ENCODE data around the gene SMCO2.

Gene SMCO2

GRCh38 chr12:27524839-27525753 lies 78.6 kb downstream of the SMCO2 start:
- H3K4me3 ChIP-seq (ENCODE audit: low read depth, low read length): peak overlapping the region; percentile 68
- DNase-seq (ENCODE audit: low read depth): no peak

GRCh38 chr12:27527512-27527911 lies 81.0 kb downstream of the SMCO2 start:
- no peak for TF ChIP-seq CTCF (IDR thresholded peaks at IDR 0.05; ENCODE audit: control insufficient read depth, extremely low read depth, insufficient read depth)
- DNase-seq (ENCODE audit: low read depth): no peak
- no peak overlapping the region for H3K4me3 ChIP-seq (ENCODE audit: low read depth, low read length)

More at GRCh38 chr12:27524839-27525753, 78.6 kb downstream of the SMCO2 start:
- TF ChIP-seq CTCF (IDR thresholded peaks at IDR 0.05; ENCODE audit: control insufficient read depth, extremely low read depth, insufficient read depth): 0 out of 2 replicates have a peak, but pooled peaks have one; percentile 14

- no peak for TF ChIP-seq CTCF (IDR thresholded peaks at IDR 0.05; ENCODE audit: control insufficient read depth, extremely low read depth, insufficient read depth)
- no peak for DNase-seq (ENCODE audit: low read depth)
- no peak overlapping the region for H3K4me3 ChIP-seq (ENCODE audit: low read depth, low read length)
These were observed 82.3 kb downstream of the SMCO2 start for GRCh38 chr12:27528788-27529187.

DNA sequence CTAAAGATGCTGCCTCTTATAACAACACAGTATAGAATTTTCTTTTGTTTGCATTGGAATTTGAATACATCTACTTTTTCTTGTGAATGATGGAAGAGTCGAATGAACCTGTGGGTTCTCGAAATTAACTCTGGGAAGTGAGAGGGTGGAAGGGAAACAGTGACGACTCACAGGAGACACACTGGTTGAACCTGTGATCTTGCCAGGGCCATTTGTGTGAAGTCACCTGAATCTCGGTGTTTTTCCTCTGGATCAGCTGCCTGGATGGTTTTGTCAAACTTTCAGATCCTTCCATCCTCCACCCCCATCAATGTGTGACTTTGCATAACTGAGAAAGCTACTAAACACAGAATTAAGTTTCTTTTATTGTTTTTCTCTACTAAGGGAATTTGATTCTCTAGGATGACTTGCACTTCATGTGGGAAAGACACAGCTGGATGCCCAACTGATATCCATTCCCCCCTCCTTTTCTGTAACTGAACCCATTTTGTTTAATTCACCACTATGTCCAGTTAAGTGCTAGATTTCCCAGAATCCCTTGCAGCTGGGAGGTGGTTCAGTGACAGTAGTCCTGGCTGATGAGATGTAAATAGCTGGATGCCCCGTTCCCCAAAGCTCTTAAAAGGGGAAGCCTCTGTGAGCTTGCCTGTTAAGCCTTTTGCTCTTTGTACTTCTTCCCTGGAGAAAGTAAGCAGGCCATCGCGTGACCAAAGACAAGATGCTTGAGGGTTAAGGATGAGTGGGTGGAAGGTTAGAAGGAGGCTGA lies 83.8 kb downstream of the SMCO2 start:
- no peak for TF ChIP-seq CTCF (IDR thresholded peaks at IDR 0.05; ENCODE audit: control insufficient read depth, extremely low read depth, insufficient read depth)
- H3K4me3 ChIP-seq (ENCODE audit: low read depth, low read length): no peak overlapping the region
- no peak for DNase-seq (ENCODE audit: low read depth)

DNA sequence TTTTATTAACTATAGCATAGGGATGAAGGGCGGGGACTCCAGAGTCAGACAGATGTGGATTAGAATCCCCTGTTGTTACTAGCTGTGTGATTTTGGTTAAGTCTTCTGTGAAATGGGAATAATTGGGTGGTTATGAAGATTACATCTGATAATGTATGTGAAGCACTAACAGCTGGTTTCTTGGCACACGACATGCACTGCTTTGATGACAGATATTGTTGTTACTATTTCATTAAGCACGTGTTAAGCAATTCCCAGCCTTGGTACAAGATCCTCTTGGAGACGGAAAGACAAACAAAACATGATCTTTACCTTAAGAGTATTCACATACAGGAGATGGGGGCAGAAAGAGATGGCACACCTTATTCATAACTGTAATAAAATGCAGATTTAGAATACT lies 85.4 kb downstream of the SMCO2 start:
- TF ChIP-seq CTCF (IDR thresholded peaks at IDR 0.05; ENCODE audit: control insufficient read depth, extremely low read depth, insufficient read depth): no peak
- peak; percentile 56 for DNase-seq (ENCODE audit: low read depth)
- H3K4me3 ChIP-seq (ENCODE audit: low read depth, low read length): no peak overlapping the region

DNA sequence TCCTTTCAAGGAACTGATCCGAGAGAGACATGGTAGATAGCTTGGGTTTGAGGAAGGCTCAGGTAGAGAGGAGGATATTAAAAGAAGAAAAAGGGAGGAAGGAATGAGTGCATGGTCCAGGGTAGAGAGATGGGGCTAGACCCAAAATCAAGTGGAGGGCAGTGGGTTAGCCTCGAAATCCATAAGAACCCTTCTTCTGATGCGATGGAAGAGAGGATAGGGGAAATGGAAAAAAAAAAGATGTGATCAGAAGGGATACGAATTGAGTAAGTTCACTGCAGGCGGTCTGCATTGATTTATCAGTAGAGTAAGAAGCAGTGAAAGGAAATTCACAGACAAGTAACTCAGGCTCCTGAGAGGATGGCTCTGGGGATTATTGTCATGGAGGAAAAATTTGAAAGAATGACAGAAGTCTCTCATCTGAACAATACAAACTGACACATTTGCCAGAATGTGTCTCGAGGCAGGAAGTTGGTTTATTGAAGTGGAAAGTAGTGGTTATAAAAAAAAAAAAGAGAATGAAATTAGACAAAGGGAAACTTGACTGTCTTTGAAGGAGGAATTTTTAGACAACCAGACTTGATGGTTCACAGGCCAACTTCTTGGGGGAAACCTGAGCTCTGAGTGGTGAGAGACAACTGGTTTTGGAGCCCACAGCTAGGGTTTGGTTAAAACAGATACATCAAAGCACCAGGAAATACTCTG lies 87.7 kb downstream of the SMCO2 start:
- TF ChIP-seq CTCF (IDR thresholded peaks at IDR 0.05; ENCODE audit: control insufficient read depth, extremely low read depth, insufficient read depth): no peak
- H3K4me3 ChIP-seq (ENCODE audit: low read depth, low read length): no peak overlapping the region
- no peak for DNase-seq (ENCODE audit: low read depth)

Measured in LNCaP clone FGC (cell line).